Activated T-cell treated with anti-CD3 and anti-CD28 coated beads, Interleukin-2, amount 50 U/mL, for 4 hours (primary cell): ENCODE results near the gene CNTFR. TPM values are rescaled to one million over a fixed set of nuclear protein-coding genes. Genes with fewer than 3 reads are reported as not detected.

Experiments used
- ATAC-seq, 2 donors: fragments of 200-7000 bp; cut with Tn5 transposase; one replicate each; pipeline ENCODE4 v1.10.0; 2021
- DNase-seq: peaks from one replicate; pipeline ENCODE4 v3.0.0-alpha.2; 2020
- H3K27me3 Mint-ChIP-seq: one replicate; pipeline ENCODE4 v1.8.0; 2021; ENCODE audit warnings: low read depth, mixed read lengths
- H3K36me3 Mint-ChIP-seq: one replicate; pipeline ENCODE4 v1.8.0; 2022; ENCODE audit warnings: mixed read lengths; ENCODE audit not compliant: insufficient read depth
- H3K4me1 Mint-ChIP-seq: one replicate; pipeline ENCODE4 v1.8.0; 2021; ENCODE audit warnings: low read depth, mixed read lengths
- H3K4me3 Mint-ChIP-seq: one replicate; pipeline ENCODE4 v1.8.0; 2021; ENCODE audit warnings: mild to moderate bottlenecking, moderate library complexity, mixed read lengths
- H3K9me3 Mint-ChIP-seq: one replicate; pipeline ENCODE4 v1.8.0; 2021; ENCODE audit warnings: mixed read lengths
- total RNA-seq, 3 donors: library from RNA; stranded (reverse); gene quantifications; one replicate each; pipeline ENCODE4 v1.2.1, GENCODE V29; 2021

CNTFR gene
- total RNA-seq, 3 donors from 2014 or later = 0.18 TPM; not detected in 2

- no peaks in the 10 kb centered on the region for H3K9me3 Mint-ChIP-seq
- H3K27me3 Mint-ChIP-seq = peaks cover 18% of the 10 kb centered on the region
- DNase-seq (no peak), ATAC-seq (no peak)
- no peaks in the 10 kb centered on the region for H3K4me1 Mint-ChIP-seq
- no peak overlapping the region for H3K4me3 Mint-ChIP-seq
- no peaks in the 10 kb centered on the region for H3K36me3 Mint-ChIP-seq
These were observed 36.9 kb downstream of the CNTFR start for GRCh38 chr9:34552606-34552981.

- Mint-ChIP-seq H3K4me3 (no peak overlapping the region), H3K9me3 (no peaks in the 10 kb centered on the region), H3K4me1 (no peaks in the 10 kb centered on the region), H3K27me3 (peaks cover 20% of the 10 kb centered on the region), H3K36me3 (no peaks in the 10 kb centered on the region)
- ATAC-seq (no peak), DNase-seq (no peak)
These were observed 37.5 kb downstream of the CNTFR start for GRCh38 chr9:34551751-34552605.

GRCh38 chr9:34550681-34551270 lies 38.7 kb downstream of the CNTFR start:
- Mint-ChIP-seq H3K9me3 (no peaks in the 10 kb centered on the region), H3K4me1 (no peaks in the 10 kb centered on the region), H3K27me3 (peaks cover 23% of the 10 kb centered on the region), H3K36me3 (no peaks in the 10 kb centered on the region), H3K4me3 (no peak overlapping the region)
- ATAC-seq (no peak), DNase-seq (no peak)

GRCh38 chr9:34550016-34550680 lies 39.4 kb downstream of the CNTFR start:
- Mint-ChIP-seq H3K27me3 (peaks cover 23% of the 10 kb centered on the region), H3K9me3 (no peaks in the 10 kb centered on the region), H3K36me3 (no peaks in the 10 kb centered on the region), H3K4me1 (no peaks in the 10 kb centered on the region), H3K4me3 (no peak overlapping the region)
- DNase-seq (no peak), ATAC-seq (no peak)

- ATAC-seq (no peak), DNase-seq (no peak)
- Mint-ChIP-seq H3K4me1 (no peaks in the 10 kb centered on the region), H3K4me3 (no peak overlapping the region), H3K36me3 (no peaks in the 10 kb centered on the region), H3K9me3 (no peaks in the 10 kb centered on the region), H3K27me3 (peaks cover 25% of the 10 kb centered on the region)
These were observed 40.2 kb downstream of the CNTFR start for GRCh38 chr9:34549407-34549732.

- no peak overlapping the region for H3K4me3 Mint-ChIP-seq
- H3K9me3 Mint-ChIP-seq = no peaks in the 10 kb centered on the region
- ATAC-seq (peak; percentile 39 to 42), DNase-seq (no peak)
- H3K27me3 Mint-ChIP-seq = peaks cover 25% of the 10 kb centered on the region
- H3K36me3 Mint-ChIP-seq = no peaks in the 10 kb centered on the region
- H3K4me1 Mint-ChIP-seq = no peaks in the 10 kb centered on the region
These were observed 41.4 kb downstream of the CNTFR start for GRCh38 chr9:34547960-34548611.

- Mint-ChIP-seq H3K36me3 (no peaks in the 10 kb centered on the region), H3K27me3 (peaks cover 27% of the 10 kb centered on the region), H3K9me3 (no peaks in the 10 kb centered on the region), H3K4me1 (no peaks in the 10 kb centered on the region), H3K4me3 (no peak overlapping the region)
- ATAC-seq (peak; percentile 71 to 73), DNase-seq (peak; percentile 25)
These were observed 42.4 kb downstream of the CNTFR start for GRCh38 chr9:34546834-34547827.

GRCh38 chr9:34546102-34546833 lies 43.3 kb downstream of the CNTFR start:
- H3K4me3 Mint-ChIP-seq = no peak overlapping the region

GRCh38 chr9:34545497-34545896 lies 44.0 kb downstream of the CNTFR start:
- no peaks in the 10 kb centered on the region for H3K9me3 Mint-ChIP-seq
- H3K36me3 Mint-ChIP-seq = no peaks in the 10 kb centered on the region
- ATAC-seq (no peak), DNase-seq (no peak)
- H3K4me3 Mint-ChIP-seq = no peak overlapping the region
- no peaks in the 10 kb centered on the region for H3K4me1 Mint-ChIP-seq
- H3K27me3 Mint-ChIP-seq = peaks cover 27% of the 10 kb centered on the region

More at GRCh38 chr9:34546102-34546833, 43.3 kb downstream of the CNTFR start:
- peaks cover 27% of the 10 kb centered on the region for H3K27me3 Mint-ChIP-seq
- ATAC-seq (no peak), DNase-seq (no peak)
- no peaks in the 10 kb centered on the region for H3K9me3 Mint-ChIP-seq
- H3K36me3 Mint-ChIP-seq = no peaks in the 10 kb centered on the region
- H3K4me1 Mint-ChIP-seq = no peaks in the 10 kb centered on the region

GRCh38 chr9:34544035-34544434 lies 45.5 kb downstream of the CNTFR start:
- H3K4me3 Mint-ChIP-seq = no peak overlapping the region
- no peaks in the 10 kb centered on the region for H3K9me3 Mint-ChIP-seq
- DNase-seq (no peak), ATAC-seq (no peak)
- H3K27me3 Mint-ChIP-seq = peaks cover 34% of the 10 kb centered on the region
- no peaks in the 10 kb centered on the region for H3K4me1 Mint-ChIP-seq
- no peaks in the 10 kb centered on the region for H3K36me3 Mint-ChIP-seq

DNA sequence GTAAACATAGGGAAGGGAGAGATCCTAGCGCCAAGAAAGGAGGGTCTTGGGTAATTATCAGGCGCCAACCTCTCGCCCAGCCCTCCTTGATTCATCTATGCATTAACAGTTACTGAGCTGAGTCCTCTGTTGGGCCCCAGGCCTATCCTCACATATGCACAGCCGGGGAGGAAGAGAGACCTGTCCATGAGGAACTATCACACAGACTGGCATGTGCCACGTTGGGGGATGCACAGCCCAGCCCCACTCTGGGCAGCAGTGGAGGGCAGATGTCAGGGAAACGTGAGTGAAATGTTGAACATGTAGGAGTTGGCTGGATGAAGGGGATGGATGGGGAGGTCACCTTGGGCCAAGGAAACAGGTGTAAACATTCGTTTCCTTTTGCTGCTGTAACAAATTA lies 48.0 kb downstream of the CNTFR start:
- no peaks in the 10 kb centered on the region for H3K9me3 Mint-ChIP-seq
- peaks cover 24% of the 10 kb centered on the region for H3K27me3 Mint-ChIP-seq
- ATAC-seq (no peak), DNase-seq (no peak)
- H3K4me1 Mint-ChIP-seq = no peaks in the 10 kb centered on the region
- no peaks in the 10 kb centered on the region for H3K36me3 Mint-ChIP-seq
- no peak overlapping the region for H3K4me3 Mint-ChIP-seq

DNA sequence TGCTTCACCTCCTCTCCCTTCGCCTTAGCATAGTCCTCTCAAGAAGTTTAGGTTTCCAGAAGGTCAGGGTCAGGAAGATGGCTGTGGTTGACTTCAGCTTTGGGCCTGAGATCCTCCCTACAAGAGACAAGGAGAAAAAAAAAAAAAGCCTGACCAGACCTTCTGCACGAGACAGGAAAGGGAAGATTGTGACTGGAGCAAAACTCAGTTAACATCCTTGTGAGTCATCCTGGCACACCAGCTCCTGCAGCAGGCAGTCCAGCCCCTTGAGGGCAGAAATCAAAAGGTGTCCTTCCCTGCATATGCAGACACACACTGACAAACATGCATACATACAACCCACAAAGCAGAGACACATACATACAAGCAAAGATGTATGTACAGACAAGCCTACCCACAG lies 48.7 kb downstream of the CNTFR start:
- ATAC-seq = no peak

GRCh38 chr9:34536685-34537084 lies 52.8 kb downstream of the CNTFR start:
- no peak for ATAC-seq

More for the DNA sequence above, 48.7 kb downstream of the CNTFR start:
- DNase-seq = no peak
- no peaks in the 10 kb centered on the region for H3K36me3 Mint-ChIP-seq
- no peaks in the 10 kb centered on the region for H3K4me1 Mint-ChIP-seq
- peaks cover 23% of the 10 kb centered on the region for H3K27me3 Mint-ChIP-seq
- H3K9me3 Mint-ChIP-seq = no peaks in the 10 kb centered on the region
- no peak overlapping the region for H3K4me3 Mint-ChIP-seq

More at GRCh38 chr9:34536685-34537084, 52.8 kb downstream of the CNTFR start:
- H3K36me3 Mint-ChIP-seq = no peaks in the 10 kb centered on the region
- no peak overlapping the region for H3K4me3 Mint-ChIP-seq
- no peaks in the 10 kb centered on the region for H3K4me1 Mint-ChIP-seq
- DNase-seq = no peak
- H3K27me3 Mint-ChIP-seq = peaks cover 45% of the 10 kb centered on the region
- no peaks in the 10 kb centered on the region for H3K9me3 Mint-ChIP-seq
